PC-3 (cell line): ENCODE results near the gene STN1. TPM values are rescaled to one million over a fixed set of nuclear protein-coding genes. Genes with fewer than 3 reads are reported as not detected.

Experiments
- ATAC-seq: fragments of 200-7000 bp; cut with Tn5 transposase; 2 replicates; pipeline ENCODE4 v1.9.1; 2020; ENCODE audit warnings: mild to moderate bottlenecking, moderate library complexity
- BruUV-seq: library from RNA; stranded (reverse); fragments of 400-500 nt; replicated peaks from 2 replicates; lab custom pipeline; 2021; lab: Mats Ljungman, UMichigan
- CTCF ChIA-PET: fragments of 300-600 bp; sonication (Branson Sonifier 250); formaldehyde crosslinking; loops from one replicate; lab custom pipeline; 2022; ENCODE audit warnings: antibody characterized with exemption; lab: Charles Lee
- POLR2A ChIA-PET: fragments of 300-600 bp; sonication (Branson Sonifier 250); formaldehyde crosslinking; loops from one replicate; lab custom pipeline; 2022; ENCODE audit warnings: antibody characterized with exemption; ENCODE audit not compliant: unreplicated experiment; lab: Charles Lee
- DNase-seq: peaks from one replicate; pipeline ENCODE4 v3.0.0-alpha.2; 2015
- H2AFZ ChIP-seq: fragments of 300-600 bp; sonication (generic); 2 replicates; pipeline ENCODE4 v1.6.0; 2016; ENCODE audit warnings: antibody characterized with exemption, low read length
- H3F3A ChIP-seq: fragments of 300-600 bp; sonication (generic); one replicate; pipeline ENCODE4 v1.6.0; 2017; ENCODE audit warnings: antibody characterized with exemption, low read length, control low read depth, mild to moderate bottlenecking; ENCODE audit not compliant: unreplicated experiment
- H3K27ac ChIP-seq: fragments of 300-600 bp; sonication (generic); 2 replicates; pipeline ENCODE4 v1.5.1; 2016; ENCODE audit warnings: mild to moderate bottlenecking, low read length
- H3K27me3 ChIP-seq: fragments of 300-600 bp; sonication (generic); 2 replicates; pipeline ENCODE4 v1.6.1; 2016; ENCODE audit warnings: low read length, mixed read lengths
- H3K36me3 ChIP-seq: fragments of 300-600 bp; sonication (generic); 2 replicates; pipeline ENCODE4 v1.6.1; 2016; ENCODE audit warnings: low read depth, mixed run types, low read length, mixed read lengths
- H3K4me1 ChIP-seq: fragments of 300-600 bp; sonication (generic); 2 replicates; pipeline ENCODE4 v1.5.1; 2016; ENCODE audit warnings: low read length; ENCODE audit not compliant: insufficient read depth
- H3K4me2 ChIP-seq: fragments of 300-600 bp; sonication (generic); 2 replicates; pipeline ENCODE4 v1.6.0; 2016; ENCODE audit warnings: low read length
- H3K4me3 ChIP-seq: fragments of 300-600 bp; sonication (generic); 2 replicates; pipeline ENCODE4 v1.5.1; 2016; ENCODE audit warnings: mild to moderate bottlenecking, low read length, mixed read lengths
- H3K79me2 ChIP-seq: fragments of 300-600 bp; sonication (generic); 2 replicates; pipeline ENCODE4 v1.6.1; 2017; ENCODE audit warnings: low read length, mixed read lengths
- H3K9ac ChIP-seq: fragments of 300-600 bp; sonication (generic); 2 replicates; pipeline ENCODE4 v1.6.0; 2016; ENCODE audit warnings: mild to moderate bottlenecking, low read length
- H3K9me2 ChIP-seq: fragments of 300-600 bp; sonication (generic); replicated peaks from 2 replicates; pipeline ENCODE4 v1.6.1; 2016; ENCODE audit warnings: mixed run types, low read length, mixed read lengths
- H3K9me3 ChIP-seq: fragments of 300-600 bp; sonication (generic); 2 replicates; pipeline ENCODE4 v1.6.1; 2016; ENCODE audit warnings: low read length, mixed read lengths
- H4K20me1 ChIP-seq: fragments of 300-600 bp; sonication (generic); 2 replicates; pipeline ENCODE4 v1.6.1; 2016; ENCODE audit warnings: low read length, mixed read lengths
- CTCF ChIP-seq: fragments of 300-600 bp; sonication (generic); conservative IDR thresholded peaks from 2 replicates; pipeline ENCODE4 v1.5.1; 2017; ENCODE audit warnings: antibody characterized with exemption, low read depth, mild to moderate bottlenecking, low read length
- EZH2 ChIP-seq: fragments of 300-600 bp; sonication (generic); IDR thresholded peaks from one replicate; pipeline ENCODE4 v1.6.1; 2017; ENCODE audit warnings: antibody characterized with exemption, mild to moderate bottlenecking, low read length; ENCODE audit not compliant: unreplicated experiment
- EZH2phosphoT487 ChIP-seq: fragments of 300-600 bp; sonication (generic); IDR thresholded peaks from 2 replicates; pipeline ENCODE4 v1.6.1; 2018; ENCODE audit warnings: mild to moderate bottlenecking, antibody characterized with exemption, low read length, borderline replicate concordance
- intact Hi-C: fragments of 100-400 bp; cut with micrococcal nuclease; formaldehyde crosslinking; loops from 2 replicates; pipeline ENCODE4 v1.9.0; 2023
- total RNA-seq: library from RNA; depleted of rRNA; stranded (reverse); fragments of >200 nt; gene quantifications from 2 replicates; pipeline ENCODE4 v1.2.3, GENCODE V29; 2014

STN1 gene
- total RNA-seq, 1 experiment from 2014 or later: 33.5 TPM

- CTCF ChIA-PET: no interaction called here
- Histone ChIP-seq H3K9ac (no peak overlapping the region), H3K9me2 (no peaks in the 10 kb centered on the region), H3F3A (peaks cover 8% of the 10 kb centered on the region), H3K4me2 (no peak overlapping the region), H3K4me3 (no peak overlapping the region), H3K36me3 (no peaks in the 10 kb centered on the region; the same call in 1 of the 2 replicates), H3K27ac (no peak overlapping the region), H3K4me1 (peaks cover 29% of the 10 kb centered on the region), H4K20me1 (no peaks in the 10 kb centered on the region), H2AFZ (no peak overlapping the region), H3K9me3 (no peaks in the 10 kb centered on the region), H3K27me3 (no peaks in the 10 kb centered on the region), H3K79me2 (peaks cover 11% of the 10 kb centered on the region; the same call in 1 of the 2 replicates)
- POLR2A ChIA-PET: no interaction called here
- ATAC-seq: no peak
- intact Hi-C loops: no loop called here
- BruUV-seq: no TSS peak
- no peak for TF ChIP-seq EZH2
- no peak for TF ChIP-seq CTCF
- TF ChIP-seq EZH2phosphoT487: no peak
- DNase-seq: no peak
These were observed 12.5 kb downstream of the STN1 start for GRCh38 chr10:103905441-103905840.

- no peaks in the 10 kb centered on the region for H3K79me2 ChIP-seq
- H3K9me3 ChIP-seq: no peaks in the 10 kb centered on the region
- ATAC-seq: no peak
- H3K4me1 ChIP-seq: peaks cover 3% of the 10 kb centered on the region
- ChIA-PET CTCF (no interaction called here), POLR2A (no interaction called here)
- H3K27me3 ChIP-seq: no peaks in the 10 kb centered on the region
- no peak overlapping the region for H3K27ac ChIP-seq
- no peak for DNase-seq
- H3K36me3 ChIP-seq: peaks cover 9% of the 10 kb centered on the region; the same call in 1 of the 2 replicates
- no peak overlapping the region for H3K4me3 ChIP-seq
- H3F3A ChIP-seq: no peaks in the 10 kb centered on the region
- H4K20me1 ChIP-seq: no peaks in the 10 kb centered on the region
- intact Hi-C loops: no loop called here
- H3K9ac ChIP-seq: no peak overlapping the region
- H2AFZ ChIP-seq: no peak overlapping the region
- no peak for TF ChIP-seq CTCF
- TF ChIP-seq EZH2phosphoT487: no peak
- TF ChIP-seq EZH2: no peak
- no peaks in the 10 kb centered on the region for H3K9me2 ChIP-seq
- no TSS peak for BruUV-seq
- no peak overlapping the region for H3K4me2 ChIP-seq
These were observed 16.7 kb downstream of the STN1 start for GRCh38 chr10:103901299-103901698.

GRCh38 chr10:103899312-103899711 lies 18.7 kb downstream of the STN1 start:
- intact Hi-C loops: no loop called here
- H3K27me3 ChIP-seq: no peaks in the 10 kb centered on the region
- H3K27ac ChIP-seq: no peak overlapping the region
- H3F3A ChIP-seq: no peaks in the 10 kb centered on the region
- no peak overlapping the region for H3K4me2 ChIP-seq
- no peaks in the 10 kb centered on the region for H3K9me3 ChIP-seq
- ChIA-PET CTCF (no interaction called here), POLR2A (no interaction called here)
- no TSS peak for BruUV-seq
- peaks cover 9% of the 10 kb centered on the region; the same call in 1 of the 2 replicates for H3K36me3 ChIP-seq
- ATAC-seq (no peak), DNase-seq (no peak)
- H3K9ac ChIP-seq: no peak overlapping the region
- H3K79me2 ChIP-seq: no peaks in the 10 kb centered on the region
- H3K4me1 ChIP-seq: peaks cover 22% of the 10 kb centered on the region
- no peaks in the 10 kb centered on the region for H3K9me2 ChIP-seq
- no peaks in the 10 kb centered on the region for H4K20me1 ChIP-seq
- TF ChIP-seq CTCF (no peak), EZH2 (no peak), EZH2phosphoT487 (no peak)
- H2AFZ ChIP-seq: no peak overlapping the region
- H3K4me3 ChIP-seq: no peak overlapping the region
